Endothelial cell of umbilical vein (primary cell): Measurements from ENCODE around the gene GAK. TPM values are rescaled to one million over a fixed set of nuclear protein-coding genes. Genes with fewer than 3 reads are reported as not detected.

ENCODE experiments used
- BruUV-seq: library from RNA; stranded (reverse); fragments of 400-500 nt; replicated peaks from 2 replicates; lab custom pipeline; 2021; lab: Mats Ljungman, UMichigan
- CTCF ChIA-PET: fragments of 300-600, 350-600 bp; sonication (Branson Sonifier 250); formaldehyde crosslinking; loops from one replicate; lab custom pipeline; 2021; ENCODE audit warnings: antibody characterized with exemption, inconsistent platforms; lab: Charles Lee
- POLR2A ChIA-PET: fragments of 300-600, 350-600 bp; sonication (Branson Sonifier 250); formaldehyde crosslinking; loops from one replicate; lab custom pipeline; 2021; ENCODE audit warnings: antibody characterized with exemption, inconsistent platforms; lab: Charles Lee
- DNase-seq: peaks from one replicate; pipeline ENCODE4 v3.0.0-alpha.2; 2011; ENCODE audit warnings: low read depth, low spot score
- FAIRE-seq: peaks from 2 replicates; lab custom pipeline; 2011; peaks lifted over from hg19 to GRCh38; lab: Jason Lieb, UNC
- H2AFZ ChIP-seq: 2 replicates; pipeline ENCODE4 v1.6.0; 2012; ENCODE audit warnings: low read depth, low read length, control low read depth, inconsistent platforms
- H3K27ac ChIP-seq: 2 replicates; pipeline ENCODE4 v1.5.1; 2011; ENCODE audit warnings: low read depth, mild to moderate bottlenecking, control low read depth, low read length, moderate library complexity; ENCODE audit not compliant: insufficient read depth
- H3K27me3 ChIP-seq, 2 experiments: 2 replicates each; pipeline versions ENCODE4 v1.6.0 to v1.6.1; 2011; ENCODE audit warnings: low read length in 2 of 2, mixed read lengths in 1 of 2; ENCODE audit not compliant: control insufficient read depth in 2 of 2, insufficient read depth in 2 of 2
- H3K36me3 ChIP-seq, 2 experiments: 2 replicates in 1 of 2; 3 replicates in 1 of 2; pipeline ENCODE4 v1.5.1; 2011; ENCODE audit warnings: low read length in 2 of 2, mild to moderate bottlenecking in 1 of 2, moderate library complexity in 1 of 2; ENCODE audit not compliant: control insufficient read depth in 2 of 2, insufficient read depth in 2 of 2; ENCODE audit errors: extremely low read depth in 1 of 2
- H3K4me1 ChIP-seq: 3 replicates; pipeline ENCODE4 v1.5.1; 2011; ENCODE audit warnings: mild to moderate bottlenecking, low read length; ENCODE audit not compliant: control insufficient read depth, insufficient read depth; ENCODE audit errors: extremely low read depth
- H3K4me2 ChIP-seq: 2 replicates; pipeline ENCODE4 v1.6.1; 2011; ENCODE audit warnings: low read length, control low read depth, mixed read lengths; ENCODE audit not compliant: insufficient read depth
- H3K4me3 ChIP-seq, 3 experiments: fragments of 200-600 bp in 1 of 3; sonication (generic), shearing (Covaris generic) in 1 of 3; replicated peaks in 1 of 3; 2 replicates each; pipeline ENCODE4 v1.5.1; 2011 to 2016; ENCODE audit warnings: control low read depth in 3 of 3, low read length in 3 of 3, mild to moderate bottlenecking in 2 of 3, inconsistent platforms in 1 of 3, low read depth in 1 of 3, moderate library complexity in 1 of 3; ENCODE audit not compliant: insufficient read depth in 1 of 3
- H3K79me2 ChIP-seq: 2 replicates; pipeline ENCODE4 v1.6.0; 2012; ENCODE audit warnings: low read length, inconsistent platforms; ENCODE audit not compliant: control insufficient read depth, insufficient read depth
- H3K9ac ChIP-seq: replicated peaks from 2 replicates; pipeline ENCODE3; 2011; ENCODE audit warnings: low read length, control low read depth; ENCODE audit not compliant: insufficient read depth; ENCODE audit errors: extremely low read depth
- H3K9me1 ChIP-seq: replicated peaks from 3 replicates; pipeline ENCODE4 v1.6.0; 2011; ENCODE audit warnings: mild to moderate bottlenecking, low read length; ENCODE audit not compliant: control insufficient read depth, insufficient read depth; ENCODE audit errors: extremely low read depth
- H3K9me3 ChIP-seq: replicated peaks from 2 replicates; pipeline ENCODE4 v1.5.1; 2012; ENCODE audit warnings: low read length, inconsistent platforms; ENCODE audit not compliant: control insufficient read depth, insufficient read depth
- H4K20me1 ChIP-seq: replicated peaks from 2 replicates; pipeline ENCODE3; 2011; ENCODE audit warnings: mild to moderate bottlenecking, low read length; ENCODE audit not compliant: control insufficient read depth, insufficient read depth; ENCODE audit errors: extremely low read depth
- CTCF ChIP-seq, 2 donors: IDR thresholded peaks; 1 replicate in 1 of 2; 2 replicates in 1 of 2; pipeline ENCODE4 v1.5.1; 2011; ENCODE audit warnings: low read length in 2 of 2, mild to moderate bottlenecking in 2 of 2, moderate library complexity in 2 of 2, control low read depth in 1 of 2, inconsistent platforms in 1 of 2, low read depth in 1 of 2; ENCODE audit not compliant: insufficient read depth in 1 of 2; ENCODE audit errors: extremely low read depth in 1 of 2
- EZH2 ChIP-seq: IDR thresholded peaks from 2 replicates; pipeline ENCODE4 v1.6.1; 2012; ENCODE audit warnings: borderline replicate concordance, low read depth, mild to moderate bottlenecking, moderate library complexity, low read length, inconsistent platforms; ENCODE audit not compliant: severe bottlenecking
- FOS ChIP-seq: IDR thresholded peaks from 2 replicates; pipeline ENCODE4 v1.6.1; 2011; ENCODE audit warnings: mild to moderate bottlenecking, low read length, moderate library complexity, borderline replicate concordance; ENCODE audit not compliant: insufficient read depth
- GATA2 ChIP-seq: IDR thresholded peaks from 2 replicates; pipeline ENCODE4 v1.7.0; 2011; ENCODE audit warnings: low read depth, mild to moderate bottlenecking, moderate library complexity, mixed read lengths, low read length; ENCODE audit not compliant: insufficient read length, insufficient read depth
- JUN ChIP-seq: IDR thresholded peaks from 2 replicates; pipeline ENCODE4 v1.6.1; 2011; ENCODE audit warnings: borderline replicate concordance, low read depth; ENCODE audit not compliant: insufficient read length, insufficient read depth
- MAX ChIP-seq: IDR thresholded peaks from 2 replicates; pipeline ENCODE4 v1.6.1; 2011; ENCODE audit not compliant: insufficient read depth, insufficient read length
- MYC ChIP-seq: IDR thresholded peaks from one replicate; pipeline ENCODE4 v1.6.1; 2011; ENCODE audit warnings: mild to moderate bottlenecking, low read depth, low read length
- POLR2A ChIP-seq: IDR thresholded peaks from 2 replicates; pipeline ENCODE4 v1.6.1; 2012; ENCODE audit warnings: low read depth, mild to moderate bottlenecking, control low read depth, low read length
- POLR2AphosphoS5 ChIP-seq: IDR thresholded peaks from 2 replicates; pipeline ENCODE4 v1.6.1; 2012; ENCODE audit warnings: low read depth, mild to moderate bottlenecking, control low read depth, low read length, moderate library complexity; ENCODE audit not compliant: insufficient read depth
- dilution Hi-C: fragments of 300-500 bp; cut with MboI; formaldehyde crosslinking; loops from one replicate; pipeline ENCODE4 v1.15.0; 2019; ENCODE audit warnings: low sequenced_read_pairs; ENCODE audit not compliant: extremely low pct_ligation_motif_present
- intact Hi-C: fragments of 100-400 bp; cut with micrococcal nuclease; formaldehyde crosslinking; loops from one replicate; pipeline ENCODE4 v1.10.0; 2022
- polyA plus RNA-seq, 4 experiments: library from polyadenylated mRNA; depleted of rRNA in 3 of 4; stranded (reverse) in 3 of 4; unstranded in 1 of 4; fragments of >200 nt; gene quantifications; 2 replicates each; pipeline versions ENCODE4 v1.2.1 to v1.2.3, GENCODE V29; 2011 to 2012; ENCODE audit warnings: missing spikeins in 1 of 4
- total RNA-seq: library from RNA; stranded (reverse); gene quantifications from 2 replicates; pipeline ENCODE4 v1.2.3, GENCODE V29; 2021

The GAK gene
- total and polyA plus RNA-seq, 2 donors (not counting 3 experiments of a cell fraction or from before 2014, with no cell fraction given), result 49.6 to 109 TPM

- no TSS peak for BruUV-seq
- no peak overlapping the region for H3K4me2 ChIP-seq
- POLR2A ChIA-PET, result no interaction called here
- no peak overlapping the region for H3K4me3 ChIP-seq
- FAIRE-seq, result no peak
- TF ChIP-seq POLR2A, result no peak
- H3K9ac ChIP-seq, result no peak overlapping the region
- H3K36me3 ChIP-seq, result no peaks in the 10 kb centered on the region
- dilution Hi-C loops, result no loop called here
- no peak overlapping the region for H3K27ac ChIP-seq
- H4K20me1 ChIP-seq, result peaks cover 5% of the 10 kb centered on the region
- CTCF ChIA-PET, result no interaction called here
- H3K9me3 ChIP-seq, result no peaks in the 10 kb centered on the region
- H3K79me2 ChIP-seq, result peaks cover 82% of the 10 kb centered on the region
- peaks cover 8% of the 10 kb centered on the region for H3K4me1 ChIP-seq
- no peak overlapping the region for H2AFZ ChIP-seq
- H3K27me3 ChIP-seq, result no peaks in the 10 kb centered on the region
- H3K9me1 ChIP-seq, result no peaks in the 10 kb centered on the region
- DNase-seq, result no peak
- intact Hi-C loops, result no loop called here
Observed at GRCh38 chr4:917992-918391, 14.1 kb downstream of the GAK start.

- peaks cover 77% of the 10 kb centered on the region for H3K79me2 ChIP-seq
- no peak for FAIRE-seq
- intact Hi-C loops, result no loop called here
Observed at GRCh38 chr4:917466-917865, 14.7 kb downstream of the GAK start.

More at GRCh38 chr4:917466-917865, 14.7 kb downstream of the GAK start:
- peaks cover 8% of the 10 kb centered on the region for H3K4me1 ChIP-seq
- no peak for DNase-seq
- no peak overlapping the region for H3K4me3 ChIP-seq
- H3K9me1 ChIP-seq, result no peaks in the 10 kb centered on the region
- H4K20me1 ChIP-seq, result peaks cover 5% of the 10 kb centered on the region
- no peak overlapping the region for H3K9ac ChIP-seq
- dilution Hi-C loops, result no loop called here
- ChIA-PET CTCF (no interaction called here), POLR2A (no interaction called here)
- BruUV-seq, result no TSS peak
- no peaks in the 10 kb centered on the region for H3K9me3 ChIP-seq
- H3K36me3 ChIP-seq, result no peaks in the 10 kb centered on the region
- no peak overlapping the region for H3K4me2 ChIP-seq
- no peak overlapping the region for H3K27ac ChIP-seq
- H2AFZ ChIP-seq, result no peak overlapping the region
- H3K27me3 ChIP-seq, result no peaks in the 10 kb centered on the region
- TF ChIP-seq MAX (no peak), CTCF (IDR thresholded peaks at IDR 0.05; ENCODE audit: extremely low read depth in 1 of 2, insufficient read depth in 1 of 2, low read depth in 1 of 2, low read length in 2 of 2) (no peak), POLR2A (no peak), MYC (no peak), FOS (no peak), POLR2AphosphoS5 (no peak), GATA2 (no peak), JUN (no peak), EZH2 (no peak)
